ENCODE measurements around the gene VAX1. TPM values are rescaled to one million over a fixed set of nuclear protein-coding genes. Genes with fewer than 3 reads are reported as not detected.

Gene VAX1, protein sequence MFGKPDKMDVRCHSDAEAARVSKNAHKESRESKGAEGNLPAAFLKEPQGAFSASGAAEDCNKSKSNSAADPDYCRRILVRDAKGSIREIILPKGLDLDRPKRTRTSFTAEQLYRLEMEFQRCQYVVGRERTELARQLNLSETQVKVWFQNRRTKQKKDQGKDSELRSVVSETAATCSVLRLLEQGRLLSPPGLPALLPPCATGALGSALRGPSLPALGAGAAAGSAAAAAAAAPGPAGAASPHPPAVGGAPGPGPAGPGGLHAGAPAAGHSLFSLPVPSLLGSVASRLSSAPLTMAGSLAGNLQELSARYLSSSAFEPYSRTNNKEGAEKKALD
- total RNA-seq (2022; extraction: Qiagen RNA extraction; ENCODE audit: low read depth), result 1.3 to 1.9 TPM (median 1.5 TPM) in 5 replicates

DNA sequence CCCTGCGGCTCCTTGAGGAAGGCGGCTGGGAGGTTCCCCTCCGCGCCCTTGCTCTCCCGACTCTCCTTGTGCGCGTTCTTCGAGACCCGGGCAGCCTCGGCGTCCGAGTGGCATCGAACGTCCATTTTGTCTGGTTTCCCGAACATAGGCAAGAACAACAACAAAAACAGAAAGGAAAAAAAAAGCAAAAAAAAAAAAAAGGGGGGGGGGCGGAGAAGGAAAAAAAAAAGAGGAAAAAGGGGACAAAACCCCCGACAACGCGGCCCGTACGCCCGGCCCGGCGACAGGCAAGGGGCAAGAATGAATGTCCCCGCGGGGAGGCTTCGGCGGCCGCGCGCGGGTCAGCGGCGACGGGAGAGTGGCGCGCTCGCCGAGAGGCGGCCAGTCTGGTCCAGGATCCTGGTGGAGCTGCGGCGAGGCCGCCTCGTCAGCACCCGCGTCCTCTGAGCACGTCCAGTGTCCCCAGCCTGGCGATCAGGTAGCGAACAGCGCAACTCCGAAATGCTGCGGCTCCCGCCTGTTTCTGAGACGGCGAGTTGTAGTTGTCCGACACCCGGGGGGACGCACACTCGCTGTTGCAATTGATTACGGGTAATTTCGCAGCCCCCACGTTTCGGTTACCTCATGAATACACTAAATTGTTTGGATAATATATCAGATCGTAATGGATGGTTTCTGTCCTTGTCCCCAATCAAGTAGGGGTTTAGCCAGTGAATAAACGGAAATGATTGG is at the start of gene VAX1:
TSS of gene VAX1 (minus strand) at position 360 of the 732 bp plus-strand sequence. CDS start at position 146, 214 bp downstream.

Other genes starting within 250 kb of the VAX1 start
- 22.8 to 31.3 TPM (median 27.0 TPM) in 5 replicates for gene SHTN1, start 133.1 kb downstream of the VAX1 start, total RNA-seq (2022; extraction: Qiagen RNA extraction; ENCODE audit: low read depth)
- gene KCNK18, start 59.2 kb upstream of the VAX1 start, total RNA-seq (2022; extraction: Qiagen RNA extraction; ENCODE audit: low read depth), result not detected in 5 replicates
- gene SLC18A2, start 102.8 kb upstream of the VAX1 start, total RNA-seq (2022; extraction: Qiagen RNA extraction; ENCODE audit: low read depth), result 0.03 to 0.08 TPM (median 0.05 TPM) in 4 of 5 replicates, not detected in the other
- 23.6 to 29.4 TPM (median 27.8 TPM) in 5 replicates for gene PDZD8, start 237.2 kb upstream of the VAX1 start, total RNA-seq (2022; extraction: Qiagen RNA extraction; ENCODE audit: low read depth)